ENCODE results near the gene TCERG1L.
"Not testable (repeated sequence)": the region's sequence is repeated elsewhere in the genome, so short reads cannot be mapped to it uniquely, and the experiment has no call there.

Gene TCERG1L

DNA sequence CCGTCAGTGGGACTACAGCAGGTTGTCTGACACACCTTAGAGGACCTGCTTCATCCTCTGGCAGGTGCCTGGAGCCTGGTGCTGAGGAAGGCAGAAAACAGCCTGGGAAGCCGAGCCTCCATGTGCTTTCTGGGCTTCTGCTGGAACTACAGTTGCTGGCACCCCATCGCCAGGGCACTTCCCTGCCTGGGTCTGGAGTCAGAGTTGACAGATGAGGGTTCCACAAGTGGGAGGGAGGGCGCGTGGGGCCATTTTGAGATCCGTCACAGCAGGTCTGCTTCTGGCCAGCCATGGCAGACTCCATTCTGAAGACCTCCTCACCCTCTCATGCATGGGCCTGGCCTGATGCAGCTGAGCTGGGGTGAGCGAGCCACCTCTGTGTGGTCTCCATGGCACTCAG is 33.2 kb upstream of the TCERG1L start:
- H3K9me3 ChIP-seq (ENCODE audit: severe bottlenecking), result no peaks in the 10 kb centered on the region
- DNase-seq, result no peak
- no peak overlapping the region for H3K4me3 ChIP-seq (ENCODE audit: low read depth, low read length)
- H3K27me3 ChIP-seq (ENCODE audit: insufficient read depth, low read depth, severe bottlenecking), result peaks cover 13% of the 10 kb centered on the region
- no peaks in the 10 kb centered on the region for H3K36me3 ChIP-seq
- TF ChIP-seq, protein P1, sequence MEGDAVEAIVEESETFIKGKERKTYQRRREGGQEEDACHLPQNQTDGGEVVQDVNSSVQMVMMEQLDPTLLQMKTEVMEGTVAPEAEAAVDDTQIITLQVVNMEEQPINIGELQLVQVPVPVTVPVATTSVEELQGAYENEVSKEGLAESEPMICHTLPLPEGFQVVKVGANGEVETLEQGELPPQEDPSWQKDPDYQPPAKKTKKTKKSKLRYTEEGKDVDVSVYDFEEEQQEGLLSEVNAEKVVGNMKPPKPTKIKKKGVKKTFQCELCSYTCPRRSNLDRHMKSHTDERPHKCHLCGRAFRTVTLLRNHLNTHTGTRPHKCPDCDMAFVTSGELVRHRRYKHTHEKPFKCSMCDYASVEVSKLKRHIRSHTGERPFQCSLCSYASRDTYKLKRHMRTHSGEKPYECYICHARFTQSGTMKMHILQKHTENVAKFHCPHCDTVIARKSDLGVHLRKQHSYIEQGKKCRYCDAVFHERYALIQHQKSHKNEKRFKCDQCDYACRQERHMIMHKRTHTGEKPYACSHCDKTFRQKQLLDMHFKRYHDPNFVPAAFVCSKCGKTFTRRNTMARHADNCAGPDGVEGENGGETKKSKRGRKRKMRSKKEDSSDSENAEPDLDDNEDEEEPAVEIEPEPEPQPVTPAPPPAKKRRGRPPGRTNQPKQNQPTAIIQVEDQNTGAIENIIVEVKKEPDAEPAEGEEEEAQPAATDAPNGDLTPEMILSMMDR (IDR thresholded peaks at IDR 0.05; ENCODE audit: low read depth, low read length), result no peak
- no peak overlapping the region for H3K27ac ChIP-seq

DNA sequence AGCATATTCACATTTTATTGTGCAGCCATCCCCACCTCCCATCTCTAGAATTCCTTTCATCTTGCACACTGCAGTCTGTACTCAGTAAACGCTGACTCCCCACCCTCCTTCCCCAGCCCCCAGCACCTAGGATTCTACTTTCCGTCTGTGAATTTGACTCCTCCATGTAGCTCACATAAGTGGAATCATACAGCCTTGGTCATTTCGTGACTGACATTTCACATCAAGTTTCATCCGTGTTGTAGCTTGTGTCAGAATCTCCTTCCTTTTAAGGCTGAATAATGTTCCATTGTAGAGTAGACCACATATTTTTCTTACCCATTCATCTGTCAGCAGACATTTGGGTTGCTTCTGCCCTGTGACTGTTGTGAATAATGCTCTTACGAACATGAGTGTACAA is 26.2 kb upstream of the TCERG1L start:
- DNase-seq, result no peak
- TF ChIP-seq, protein P1 (IDR thresholded peaks at IDR 0.05; ENCODE audit: low read depth, low read length), result no peak
- Histone ChIP-seq H3K9me3 (ENCODE audit: severe bottlenecking) (no peaks in the 10 kb centered on the region), H3K27ac (no peak overlapping the region), H3K4me3 (ENCODE audit: low read depth, low read length) (no peak overlapping the region), H3K36me3 (no peaks in the 10 kb centered on the region), H3K27me3 (ENCODE audit: insufficient read depth, low read depth, severe bottlenecking) (no peaks in the 10 kb centered on the region)

DNA sequence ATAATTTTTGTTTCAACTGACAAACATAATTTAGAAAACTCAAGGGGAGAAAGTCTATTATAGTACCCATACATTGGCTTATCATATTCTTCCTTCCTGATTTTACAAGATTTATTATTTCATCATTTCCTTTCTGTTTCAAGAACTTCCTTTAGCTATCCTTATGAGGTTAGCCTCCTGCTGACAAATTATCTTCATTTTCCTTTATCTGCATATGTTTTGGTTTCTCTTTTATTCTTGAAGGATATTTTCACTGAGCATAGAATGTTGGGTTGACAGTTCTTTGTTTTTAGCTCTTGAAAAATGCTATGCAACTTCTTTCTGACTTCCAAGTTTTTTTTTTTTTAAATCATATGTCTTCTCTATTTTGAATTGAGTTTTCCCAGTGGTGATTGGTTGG is 21.3 kb upstream of the TCERG1L start:
- TF ChIP-seq, protein P1 (IDR thresholded peaks at IDR 0.05; ENCODE audit: low read depth, low read length), result no peak
- H3K36me3 ChIP-seq, result no peaks in the 10 kb centered on the region
- H3K27me3 ChIP-seq (ENCODE audit: insufficient read depth, low read depth, severe bottlenecking), result no peaks in the 10 kb centered on the region
- H3K9me3 ChIP-seq (ENCODE audit: severe bottlenecking), result no peaks in the 10 kb centered on the region
- DNase-seq, result no peak
- H3K4me3 ChIP-seq (ENCODE audit: low read depth, low read length), result no peak overlapping the region
- no peak overlapping the region for H3K27ac ChIP-seq

DNA sequence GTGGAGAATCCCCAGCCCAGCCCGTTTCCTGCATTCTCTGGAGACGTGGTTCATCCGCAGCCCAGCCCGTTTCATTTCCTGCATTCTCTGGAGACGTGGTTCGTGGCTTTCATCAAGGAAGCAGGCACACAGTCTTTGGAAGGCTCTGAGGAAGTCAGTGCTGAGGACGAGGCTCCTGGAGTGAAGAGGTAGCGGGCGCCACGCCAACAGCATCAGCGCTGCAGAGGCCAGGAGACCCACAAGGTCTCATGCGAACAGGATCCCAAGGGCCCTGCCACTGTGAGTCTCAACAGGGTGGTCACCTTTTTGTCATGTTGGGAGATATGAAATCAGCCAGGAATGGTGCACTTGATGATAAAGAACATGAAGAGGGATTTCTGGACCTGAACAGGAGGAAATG is 12.4 kb upstream of the TCERG1L start:
- H3K4me3 ChIP-seq (ENCODE audit: low read depth, low read length), result no peak overlapping the region
- no peak overlapping the region for H3K27ac ChIP-seq
- TF ChIP-seq, protein P1 (IDR thresholded peaks at IDR 0.05; ENCODE audit: low read depth, low read length), result no peak
- no peaks in the 10 kb centered on the region for H3K9me3 ChIP-seq (ENCODE audit: severe bottlenecking)
- no peaks in the 10 kb centered on the region for H3K27me3 ChIP-seq (ENCODE audit: insufficient read depth, low read depth, severe bottlenecking)
- no peaks in the 10 kb centered on the region for H3K36me3 ChIP-seq
- no peak for DNase-seq

DNA sequence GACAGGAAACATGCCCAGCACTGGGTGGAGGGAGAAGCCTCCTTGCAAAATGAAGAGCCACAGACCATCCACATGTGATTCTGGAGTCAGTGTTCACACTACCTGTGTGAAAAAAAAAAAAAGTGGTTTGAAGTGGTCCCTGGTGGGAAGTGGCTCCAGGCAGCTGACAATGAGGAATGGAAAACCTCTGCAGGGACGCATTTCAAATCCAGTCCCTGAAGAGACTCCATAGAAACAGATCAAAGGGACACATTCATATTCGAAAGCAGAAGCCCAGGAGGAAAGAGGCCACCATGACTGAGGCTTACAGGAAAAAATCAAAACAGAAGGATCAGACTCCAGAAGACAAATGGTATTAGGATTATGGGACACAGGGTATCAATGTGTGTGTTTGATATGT is 11.5 kb upstream of the TCERG1L start:
- DNase-seq, result no peak
- Histone ChIP-seq H3K27me3 (ENCODE audit: insufficient read depth, low read depth, severe bottlenecking) (no peaks in the 10 kb centered on the region), H3K36me3 (no peaks in the 10 kb centered on the region), H3K4me3 (ENCODE audit: low read depth, low read length) (no peak overlapping the region), H3K27ac (no peak overlapping the region), H3K9me3 (ENCODE audit: severe bottlenecking) (no peaks in the 10 kb centered on the region)
- TF ChIP-seq, protein P1 (IDR thresholded peaks at IDR 0.05; ENCODE audit: low read depth, low read length), result no peak

DNA sequence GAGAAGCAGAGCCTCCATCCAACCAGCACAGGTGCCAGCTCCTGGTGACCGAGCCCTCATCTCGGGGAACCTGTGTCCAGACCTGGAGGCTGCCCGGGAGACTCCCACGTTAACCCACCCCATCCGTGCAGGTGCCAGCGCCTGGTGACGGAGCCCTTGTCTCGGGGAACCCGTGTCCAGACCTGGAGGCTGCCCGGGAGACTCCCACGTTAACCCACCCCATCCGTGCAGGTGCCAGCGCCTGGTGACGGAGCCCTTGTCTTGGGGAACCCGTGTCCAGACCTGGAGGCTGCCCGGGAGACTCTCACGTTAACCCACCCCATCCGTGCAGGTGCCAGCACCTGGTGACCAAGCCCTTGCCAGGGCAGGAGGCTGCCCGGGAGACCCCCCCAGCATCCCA is 11.1 kb upstream of the TCERG1L start:
- H3K9me3 ChIP-seq (ENCODE audit: severe bottlenecking); H3K27me3 ChIP-seq (ENCODE audit: insufficient read depth, low read depth, severe bottlenecking); H3K27ac ChIP-seq; DNase-seq; H3K4me3 ChIP-seq (ENCODE audit: low read depth, low read length); H3K36me3 ChIP-seq: not testable (repeated sequence)

Data from WERI-Rb-1 (cell line).